Keratinocyte (primary cell): Measurements from ENCODE around the gene INKA2.

Source experiments
- CTCF ChIP-seq, 3 experiments: IDR thresholded peaks in 1 of 3; conservative IDR thresholded peaks in 1 of 3; optimal IDR thresholded peaks in 1 of 3; 2 replicates in 2 of 3; 3 replicates in 1 of 3; pipeline versions ENCODE3 to v1.5.1; 2011; ENCODE audit warnings: low read length in 3 of 3, mild to moderate bottlenecking in 3 of 3, moderate library complexity in 2 of 3, control low read depth in 1 of 3, inconsistent platforms in 1 of 3; ENCODE audit not compliant: insufficient read depth in 2 of 3; ENCODE audit errors: extremely low read depth in 1 of 3
- EZH2 ChIP-seq: IDR thresholded peaks from one replicate; pipeline ENCODE4 v1.6.1; 2012; ENCODE audit warnings: inconsistent platforms, mild to moderate bottlenecking, low read length, moderate library complexity

GRCh38 chr1:111690306-111690617 is 48.9 kb downstream of the INKA2 start:
- no peak for TF ChIP-seq CTCF (optimal IDR thresholded peaks at IDR 0.05 in 1 of 3, IDR thresholded peaks at IDR 0.05 in 1 of 3, conservative IDR thresholded peaks at IDR 0.05 in 1 of 3; ENCODE audit: extremely low read depth in 1 of 3, insufficient read depth in 2 of 3, low read length in 3 of 3)
- no peak for TF ChIP-seq EZH2
